Measurements from ENCODE around the gene ST6GALNAC5.

- TF ChIP-seq POLR2AphosphoS5 (IDR thresholded peaks at IDR 0.05; ENCODE audit: low read depth, low read length) (no peak), POLR2A (IDR thresholded peaks at IDR 0.05; ENCODE audit: low read depth, low read length) (no peak), PAX5 (IDR thresholded peaks at IDR 0.05; ENCODE audit: insufficient read depth, low read length, severe bottlenecking) (no peak), TAF1 (IDR thresholded peaks at IDR 0.05; ENCODE audit: low read depth, low read length) (no peak), SPI1 (IDR thresholded peaks at IDR 0.05; ENCODE audit: low read depth, low read length) (no peak), POU2F2 (IDR thresholded peaks at IDR 0.05; ENCODE audit: low read depth, low read length) (no peak)
Measured at GRCh38 chr1:77021732-77022131, 154.5 kb downstream of the ST6GALNAC5 start.
